ENCODE measurements around the gene HNRNPUL2. TPM values are rescaled to one million over a fixed set of nuclear protein-coding genes. Genes with fewer than 3 reads are reported as not detected.

Gene HNRNPUL2
- total RNA-seq, 1 experiment from 2014 or later, result 4.1 TPM

Small RNA genes lying within 50 kb of the gene (small RNA-seq; reads per million reads assigned to genes)
- 0 reads per million in 2 experiments for gene SNORA57

Other genes with a start within 250 kb of the HNRNPUL2 start
- 11.3 and 14.3 TPM in 2 replicates for gene AHNAK, start 180.7 kb downstream of the HNRNPUL2 start, total RNA-seq (2014; rRNA removed; shearing (Covaris generic))
- 1,631 and 1,643 TPM in 2 replicates for gene EEF1G, start 153.6 kb downstream of the HNRNPUL2 start, total RNA-seq (2014; rRNA removed; shearing (Covaris generic))
- gene TUT1, start 135.9 kb downstream of the HNRNPUL2 start, total RNA-seq (2014; rRNA removed; shearing (Covaris generic)), result 6.0 and 7.3 TPM in 2 replicates
- gene MTA2, start 125.6 kb downstream of the HNRNPUL2 start, total RNA-seq (2014; rRNA removed; shearing (Covaris generic)), result 55.4 and 56.3 TPM in 2 replicates
- gene EML3, start 114.7 kb downstream of the HNRNPUL2 start, total RNA-seq (2014; rRNA removed; shearing (Covaris generic)), result 9.1 and 9.7 TPM in 2 replicates
- gene ROM1, start 114.2 kb downstream of the HNRNPUL2 start, total RNA-seq (2014; rRNA removed; shearing (Covaris generic)), result 0.79 and 1.2 TPM in 2 replicates
- gene B3GAT3, start 105.5 kb downstream of the HNRNPUL2 start, total RNA-seq (2014; rRNA removed; shearing (Covaris generic)), result 66.7 and 70.2 TPM in 2 replicates
- gene GANAB, start 80.8 kb downstream of the HNRNPUL2 start, total RNA-seq (2014; rRNA removed; shearing (Covaris generic)), result 141 and 170 TPM in 2 replicates
- gene INTS5, start 74.2 kb downstream of the HNRNPUL2 start, total RNA-seq (2014; rRNA removed; shearing (Covaris generic)), result 11.8 and 14.1 TPM in 2 replicates
- gene C11orf98, start 62.2 kb downstream of the HNRNPUL2 start, total RNA-seq (2014; rRNA removed; shearing (Covaris generic)), result 48.5 and 73.7 TPM in 2 replicates
- 4.5 and 6.5 TPM in 2 replicates for gene CSKMT, start 62.1 kb downstream of the HNRNPUL2 start, total RNA-seq (2014; rRNA removed; shearing (Covaris generic))
- 10.2 and 10.3 TPM in 2 replicates for gene UQCC3, start 55.8 kb downstream of the HNRNPUL2 start, total RNA-seq (2014; rRNA removed; shearing (Covaris generic))
- 3.6 and 3.9 TPM in 2 replicates for gene LBHD1, start 55.2 kb downstream of the HNRNPUL2 start, total RNA-seq (2014; rRNA removed; shearing (Covaris generic))
- 97.2 and 100 TPM in 2 replicates for gene UBXN1, start 48.4 kb downstream of the HNRNPUL2 start, total RNA-seq (2014; rRNA removed; shearing (Covaris generic))
- 1.1 and 1.3 TPM in 2 replicates for gene LRRN4CL, start 37.9 kb downstream of the HNRNPUL2 start, total RNA-seq (2014; rRNA removed; shearing (Covaris generic))
- 90.7 and 98.1 TPM in 2 replicates for gene BSCL2, start 20.0 kb downstream of the HNRNPUL2 start, total RNA-seq (2014; rRNA removed; shearing (Covaris generic))
- gene GNG3, start 19.8 kb downstream of the HNRNPUL2 start, total RNA-seq (2014; rRNA removed; shearing (Covaris generic)), result not detected in 2 replicates
- 25.0 and 25.4 TPM in 2 replicates for gene TTC9C, start 1.0 kb upstream of the HNRNPUL2 start, total RNA-seq (2014; rRNA removed; shearing (Covaris generic))
- 5.0 and 5.2 TPM in 2 replicates for gene ZBTB3, start 26.7 kb upstream of the HNRNPUL2 start, total RNA-seq (2014; rRNA removed; shearing (Covaris generic))
- 85.8 and 95.1 TPM in 2 replicates for gene POLR2G, start 34.1 kb upstream of the HNRNPUL2 start, total RNA-seq (2014; rRNA removed; shearing (Covaris generic))
- 19.7 and 22.6 TPM in 2 replicates for gene TAF6L, start 43.9 kb upstream of the HNRNPUL2 start, total RNA-seq (2014; rRNA removed; shearing (Covaris generic))
- gene TMEM179B, start 59.9 kb upstream of the HNRNPUL2 start, total RNA-seq (2014; rRNA removed; shearing (Covaris generic)), result 83.6 and 95.0 TPM in 2 replicates
- gene TMEM223, start 64.5 kb upstream of the HNRNPUL2 start, total RNA-seq (2014; rRNA removed; shearing (Covaris generic)), result 23.6 and 23.9 TPM in 2 replicates
- 11.4 and 16.3 TPM in 2 replicates for gene NXF1, start 78.0 kb upstream of the HNRNPUL2 start, total RNA-seq (2014; rRNA removed; shearing (Covaris generic))
- 16.1 and 18.1 TPM in 2 replicates for gene STX5, start 104.6 kb upstream of the HNRNPUL2 start, total RNA-seq (2014; rRNA removed; shearing (Covaris generic))
- not detected in 2 replicates for gene TEX54, start 105.4 kb upstream of the HNRNPUL2 start, total RNA-seq (2014; rRNA removed; shearing (Covaris generic))
- 61.2 and 61.4 TPM in 2 replicates for gene WDR74, start 112.1 kb upstream of the HNRNPUL2 start, total RNA-seq (2014; rRNA removed; shearing (Covaris generic))
- gene SLC3A2, start 153.4 kb upstream of the HNRNPUL2 start, total RNA-seq (2014; rRNA removed; shearing (Covaris generic)), result 734 and 765 TPM in 2 replicates
- gene CHRM1, start 193.9 kb upstream of the HNRNPUL2 start, total RNA-seq (2014; rRNA removed; shearing (Covaris generic)), result 0.16 and 0.18 TPM in 2 replicates